ENCODE results near the gene NF1.

Gene NF1

GRCh38 chr17:31226373-31226772 is 131.6 kb downstream of the NF1 start:
- Histone ChIP-seq H3K4me3 (no peak overlapping the region), H3K9ac (ENCODE audit: insufficient read length) (no peak overlapping the region), H3K27ac (no peak overlapping the region), H3K9me3 (ENCODE audit: low read depth, low read length) (no peaks in the 10 kb centered on the region), H3K36me3 (ENCODE audit: insufficient read depth, low read length) (peaks cover 43% of the 10 kb centered on the region)
- no peak for TF ChIP-seq EZH2 (IDR thresholded peaks at IDR 0.05)
- no peak for DNase-seq (ENCODE audit: low read depth, low spot score)

GRCh38 chr17:31226950-31227349 is 132.2 kb downstream of the NF1 start:
- DNase-seq (ENCODE audit: low read depth, low spot score) = no peak
- peaks cover 47% of the 10 kb centered on the region for H3K36me3 ChIP-seq (ENCODE audit: insufficient read depth, low read length)
- H3K27ac ChIP-seq = no peak overlapping the region
- no peaks in the 10 kb centered on the region for H3K9me3 ChIP-seq (ENCODE audit: low read depth, low read length)
- H3K4me3 ChIP-seq = no peak overlapping the region
- no peak overlapping the region for H3K9ac ChIP-seq (ENCODE audit: insufficient read length)
- TF ChIP-seq POLR2AphosphoS5 (IDR thresholded peaks at IDR 0.05; ENCODE audit: borderline replicate concordance, low read depth, low read length) = no peak
- no peak for TF ChIP-seq FOXP2 (optimal IDR thresholded peaks at IDR 0.05; ENCODE audit: control extremely low read depth, extremely low read length, insufficient read depth)
- TF ChIP-seq EZH2 (IDR thresholded peaks at IDR 0.05) = no peak

- Histone ChIP-seq H3K4me3 (no peak overlapping the region), H3K27ac (no peak overlapping the region), H3K36me3 (ENCODE audit: insufficient read depth, low read length) (peaks cover 72% of the 10 kb centered on the region), H3K9ac (ENCODE audit: insufficient read length) (no peak overlapping the region), H3K9me3 (ENCODE audit: low read depth, low read length) (no peaks in the 10 kb centered on the region)
- TF ChIP-seq POLR2AphosphoS5 (IDR thresholded peaks at IDR 0.05; ENCODE audit: borderline replicate concordance, low read depth, low read length) (no peak), FOXP2 (optimal IDR thresholded peaks at IDR 0.05; ENCODE audit: control extremely low read depth, extremely low read length, insufficient read depth) (no peak), EZH2 (IDR thresholded peaks at IDR 0.05) (no peak)
- DNase-seq (ENCODE audit: low read depth, low spot score) = no peak
These were observed 137.1 kb downstream of the NF1 start for GRCh38 chr17:31231852-31232251.

- Histone ChIP-seq H3K9ac (ENCODE audit: insufficient read length) (no peak overlapping the region), H3K27ac (no peak overlapping the region), H3K4me3 (no peak overlapping the region), H3K9me3 (ENCODE audit: low read depth, low read length) (no peaks in the 10 kb centered on the region), H3K36me3 (ENCODE audit: insufficient read depth, low read length) (peaks cover 75% of the 10 kb centered on the region)
- TF ChIP-seq POLR2AphosphoS5 (IDR thresholded peaks at IDR 0.05; ENCODE audit: borderline replicate concordance, low read depth, low read length) = no peak
- no peak for TF ChIP-seq FOXP2 (optimal IDR thresholded peaks at IDR 0.05; ENCODE audit: control extremely low read depth, extremely low read length, insufficient read depth)
- no peak for TF ChIP-seq EZH2 (IDR thresholded peaks at IDR 0.05)
- no peak for DNase-seq (ENCODE audit: low read depth, low spot score)
These were observed 140.3 kb downstream of the NF1 start for GRCh38 chr17:31235110-31235509.

GRCh38 chr17:31236137-31236536 is 141.4 kb downstream of the NF1 start:
- no peak overlapping the region for H3K27ac ChIP-seq
- DNase-seq (ENCODE audit: low read depth, low spot score) = no peak
- TF ChIP-seq EZH2 (IDR thresholded peaks at IDR 0.05) (no peak), FOXP2 (optimal IDR thresholded peaks at IDR 0.05; ENCODE audit: control extremely low read depth, extremely low read length, insufficient read depth) (no peak), POLR2AphosphoS5 (IDR thresholded peaks at IDR 0.05; ENCODE audit: borderline replicate concordance, low read depth, low read length) (no peak)
- peaks cover 76% of the 10 kb centered on the region for H3K36me3 ChIP-seq (ENCODE audit: insufficient read depth, low read length)
- no peak overlapping the region for H3K4me3 ChIP-seq
- H3K9ac ChIP-seq (ENCODE audit: insufficient read length) = no peak overlapping the region
- H3K9me3 ChIP-seq (ENCODE audit: low read depth, low read length) = no peaks in the 10 kb centered on the region

GRCh38 chr17:31236712-31237111 is 141.9 kb downstream of the NF1 start:
- Histone ChIP-seq H3K9ac (ENCODE audit: insufficient read length) (no peak overlapping the region), H3K9me3 (ENCODE audit: low read depth, low read length) (no peaks in the 10 kb centered on the region), H3K36me3 (ENCODE audit: insufficient read depth, low read length) (peaks cover 79% of the 10 kb centered on the region), H3K4me3 (no peak overlapping the region), H3K27ac (no peak overlapping the region)
- TF ChIP-seq POLR2AphosphoS5 (IDR thresholded peaks at IDR 0.05; ENCODE audit: borderline replicate concordance, low read depth, low read length) = no peak
- no peak for TF ChIP-seq EZH2 (IDR thresholded peaks at IDR 0.05)
- no peak for TF ChIP-seq FOXP2 (optimal IDR thresholded peaks at IDR 0.05; ENCODE audit: control extremely low read depth, extremely low read length, insufficient read depth)
- no peak for DNase-seq (ENCODE audit: low read depth, low spot score)

- no peak overlapping the region for H3K9ac ChIP-seq (ENCODE audit: insufficient read length)
- no peak overlapping the region for H3K27ac ChIP-seq
- DNase-seq (ENCODE audit: low read depth, low spot score) = no peak
- TF ChIP-seq POLR2AphosphoS5 (IDR thresholded peaks at IDR 0.05; ENCODE audit: borderline replicate concordance, low read depth, low read length) = no peak
- TF ChIP-seq EZH2 (IDR thresholded peaks at IDR 0.05) = no peak
- TF ChIP-seq FOXP2 (optimal IDR thresholded peaks at IDR 0.05; ENCODE audit: control extremely low read depth, extremely low read length, insufficient read depth) = no peak
- no peaks in the 10 kb centered on the region for H3K9me3 ChIP-seq (ENCODE audit: low read depth, low read length)
- H3K4me3 ChIP-seq = no peak overlapping the region
- peaks cover 72% of the 10 kb centered on the region for H3K36me3 ChIP-seq (ENCODE audit: insufficient read depth, low read length)
These were observed 146.3 kb downstream of the NF1 start for GRCh38 chr17:31241116-31241515.

GRCh38 chr17:31248986-31249834 is 154.4 kb downstream of the NF1 start:
- Histone ChIP-seq H3K4me3 (no peak overlapping the region), H3K27ac (no peak overlapping the region), H3K9me3 (ENCODE audit: low read depth, low read length) (no peaks in the 10 kb centered on the region), H3K36me3 (ENCODE audit: insufficient read depth, low read length) (peaks cover 7% of the 10 kb centered on the region; the same call in 1 of the 2 replicates), H3K9ac (ENCODE audit: insufficient read length) (no peak overlapping the region)
- DNase-seq (ENCODE audit: low read depth, low spot score) = no peak
- no peak for TF ChIP-seq FOXP2 (optimal IDR thresholded peaks at IDR 0.05; ENCODE audit: control extremely low read depth, extremely low read length, insufficient read depth)
- no peak for TF ChIP-seq EZH2 (IDR thresholded peaks at IDR 0.05)
- TF ChIP-seq POLR2AphosphoS5 (IDR thresholded peaks at IDR 0.05; ENCODE audit: borderline replicate concordance, low read depth, low read length) = no peak

GRCh38 chr17:31249835-31250141 is 155.0 kb downstream of the NF1 start:
- Histone ChIP-seq H3K36me3 (ENCODE audit: insufficient read depth, low read length) (peaks cover 7% of the 10 kb centered on the region; the same call in 1 of the 2 replicates), H3K9ac (ENCODE audit: insufficient read length) (no peak overlapping the region)

More at GRCh38 chr17:31249835-31250141, 155.0 kb downstream of the NF1 start:
- Histone ChIP-seq H3K9me3 (ENCODE audit: low read depth, low read length) (no peaks in the 10 kb centered on the region), H3K27ac (no peak overlapping the region), H3K4me3 (no peak overlapping the region)
- DNase-seq (ENCODE audit: low read depth, low spot score) = no peak
- no peak for TF ChIP-seq FOXP2 (optimal IDR thresholded peaks at IDR 0.05; ENCODE audit: control extremely low read depth, extremely low read length, insufficient read depth)
- no peak for TF ChIP-seq EZH2 (IDR thresholded peaks at IDR 0.05)
- no peak for TF ChIP-seq POLR2AphosphoS5 (IDR thresholded peaks at IDR 0.05; ENCODE audit: borderline replicate concordance, low read depth, low read length)

Data from SK-N-MC (cell line).